ENCODE measurements around the gene AUTS2. TPM values are rescaled to one million over a fixed set of nuclear protein-coding genes. Genes with fewer than 3 reads are reported as not detected.

AUTS2 gene
- total RNA-seq, 1 experiment from 2014 or later, result 256 TPM

- H3T11ph ChIP-seq (ENCODE audit: low read length), result no peak overlapping the region
- no peaks in the 10 kb centered on the region for H3K9me3 ChIP-seq (ENCODE audit: control insufficient read depth, low read depth, low read length)
- H3K27me3 ChIP-seq (ENCODE audit: insufficient read depth, low read length), result no peaks in the 10 kb centered on the region
- no peak overlapping the region for H3K4me2 ChIP-seq (ENCODE audit: insufficient read depth, insufficient read length, low read length)
- H4K8ac ChIP-seq (replicated peaks; ENCODE audit: insufficient read length, low read depth, low read length), result no peak overlapping the region
- H4K5ac ChIP-seq (ENCODE audit: insufficient read length, low read depth, low read length), result no peak overlapping the region
- Mint-ChIP-seq H3K36me3 (ENCODE audit: insufficient read depth in 1 of 3, low read depth in 3 of 3) (no peaks in the 10 kb centered on the region), H3K27ac (no peak overlapping the region; a peak in 1 of 7 replicates), H3K4me3 (no peak overlapping the region), H3K4me1 (peaks cover 32 to 43% of the 10 kb centered on the region in 2 experiments), H3K9me3 (no peaks in the 10 kb centered on the region), H3K27me3 (ENCODE audit: low read depth) (no peaks in the 10 kb centered on the region; the same call in 1 of the 2 replicates)
- no peak overlapping the region for H2BK12ac ChIP-seq (ENCODE audit: insufficient read length, low read depth, low read length)
- no peak for DNase-seq
- no peak overlapping the region for H2BK120ac ChIP-seq (ENCODE audit: low read depth, low read length, poor library complexity, severe bottlenecking)
- no peak overlapping the region for H3K9ac ChIP-seq (ENCODE audit: extremely low read depth, insufficient read length, low read length)
- no peaks in the 10 kb centered on the region for H4K20me1 ChIP-seq (ENCODE audit: control insufficient read depth, insufficient read depth, insufficient read length)
- no peak overlapping the region for H3K4ac ChIP-seq (ENCODE audit: low read depth, low read length)
- no peaks in the 10 kb centered on the region for H3K79me2 ChIP-seq (ENCODE audit: insufficient read depth, low read length)
- no peak overlapping the region for H2BK15ac ChIP-seq (ENCODE audit: low read depth, low read length)
- H2AFZ ChIP-seq (ENCODE audit: low read length), result no peak overlapping the region
- H3K4me1 ChIP-seq (ENCODE audit: insufficient read depth, low read length), result peaks cover 3% of the 10 kb centered on the region; the same call in 1 of the 2 replicates
- no peak overlapping the region for H3K27ac ChIP-seq (ENCODE audit: insufficient read length, low read depth, low read length)
- no peak overlapping the region for H3K14ac ChIP-seq (ENCODE audit: insufficient read depth, low read length)
- TF ChIP-seq CTCF (conservative IDR thresholded peaks at IDR 0.05), result no peak
- H3K23me2 ChIP-seq (ENCODE audit: insufficient read length, low read depth, low read length, poor library complexity, severe bottlenecking), result no peaks in the 10 kb centered on the region
- no peak overlapping the region for H3K18ac ChIP-seq (ENCODE audit: insufficient read length, low read depth, low read length)
- H3K79me1 ChIP-seq (ENCODE audit: insufficient read depth, low read depth, low read length, poor library complexity, severe bottlenecking), result no peaks in the 10 kb centered on the region
- H2AK5ac ChIP-seq (ENCODE audit: insufficient read length, low read length), result no peak overlapping the region
- H2BK20ac ChIP-seq (ENCODE audit: low read depth, low read length, poor library complexity, severe bottlenecking), result no peak overlapping the region
- H3K23ac ChIP-seq (ENCODE audit: insufficient read length, low read depth, low read length), result no peak overlapping the region
- no peak overlapping the region for H3K56ac ChIP-seq (ENCODE audit: insufficient read length, low read depth, low read length)
- no peak overlapping the region for H2BK5ac ChIP-seq (ENCODE audit: insufficient read length, low read length)
- H4K91ac ChIP-seq (ENCODE audit: insufficient read length, low read depth, low read length), result no peak overlapping the region
Measured at GRCh38 chr7:70033226-70033625, 435.0 kb downstream of the AUTS2 start.

All from H9 (cell line).